Measurements from ENCODE around the gene STAB2.

GRCh38 chr12:103673891-103674375, 86.9 kb downstream of the STAB2 start:
- TF ChIP-seq CTCF (IDR thresholded peaks at IDR 0.05) (no peak), POLR2A (IDR thresholded peaks at IDR 0.05) (peak; percentile 53 to 82)
